ENCODE measurements around the gene RRM2.

RRM2 gene

DNA sequence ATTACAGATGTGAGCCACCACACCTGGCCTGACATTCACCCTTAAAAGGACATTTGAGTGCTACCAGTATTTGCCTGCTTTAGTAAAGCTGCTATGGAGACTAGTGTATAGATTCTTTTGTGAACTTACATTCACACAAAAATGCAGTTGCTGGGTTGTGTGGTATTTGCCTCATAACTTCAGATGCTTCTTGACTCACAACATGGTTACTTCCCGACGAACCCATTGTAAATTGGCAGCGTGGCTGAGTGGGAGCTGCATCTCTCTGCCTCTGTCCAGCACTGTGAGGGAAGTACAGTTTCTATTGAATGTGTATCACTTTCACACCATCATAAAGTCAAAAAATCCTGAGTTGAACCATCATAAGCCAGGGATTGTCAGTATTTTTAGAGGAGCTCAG lies 56.9 kb downstream of the RRM2 start:
- TF ChIP-seq, protein P1, sequence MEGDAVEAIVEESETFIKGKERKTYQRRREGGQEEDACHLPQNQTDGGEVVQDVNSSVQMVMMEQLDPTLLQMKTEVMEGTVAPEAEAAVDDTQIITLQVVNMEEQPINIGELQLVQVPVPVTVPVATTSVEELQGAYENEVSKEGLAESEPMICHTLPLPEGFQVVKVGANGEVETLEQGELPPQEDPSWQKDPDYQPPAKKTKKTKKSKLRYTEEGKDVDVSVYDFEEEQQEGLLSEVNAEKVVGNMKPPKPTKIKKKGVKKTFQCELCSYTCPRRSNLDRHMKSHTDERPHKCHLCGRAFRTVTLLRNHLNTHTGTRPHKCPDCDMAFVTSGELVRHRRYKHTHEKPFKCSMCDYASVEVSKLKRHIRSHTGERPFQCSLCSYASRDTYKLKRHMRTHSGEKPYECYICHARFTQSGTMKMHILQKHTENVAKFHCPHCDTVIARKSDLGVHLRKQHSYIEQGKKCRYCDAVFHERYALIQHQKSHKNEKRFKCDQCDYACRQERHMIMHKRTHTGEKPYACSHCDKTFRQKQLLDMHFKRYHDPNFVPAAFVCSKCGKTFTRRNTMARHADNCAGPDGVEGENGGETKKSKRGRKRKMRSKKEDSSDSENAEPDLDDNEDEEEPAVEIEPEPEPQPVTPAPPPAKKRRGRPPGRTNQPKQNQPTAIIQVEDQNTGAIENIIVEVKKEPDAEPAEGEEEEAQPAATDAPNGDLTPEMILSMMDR (IDR thresholded peaks at IDR 0.05), result no peak
- Histone ChIP-seq H3K4me3 (no peak overlapping the region), H3K27ac (no peak overlapping the region)
- DNase-seq (ENCODE audit: low spot score), result no peak

DNA sequence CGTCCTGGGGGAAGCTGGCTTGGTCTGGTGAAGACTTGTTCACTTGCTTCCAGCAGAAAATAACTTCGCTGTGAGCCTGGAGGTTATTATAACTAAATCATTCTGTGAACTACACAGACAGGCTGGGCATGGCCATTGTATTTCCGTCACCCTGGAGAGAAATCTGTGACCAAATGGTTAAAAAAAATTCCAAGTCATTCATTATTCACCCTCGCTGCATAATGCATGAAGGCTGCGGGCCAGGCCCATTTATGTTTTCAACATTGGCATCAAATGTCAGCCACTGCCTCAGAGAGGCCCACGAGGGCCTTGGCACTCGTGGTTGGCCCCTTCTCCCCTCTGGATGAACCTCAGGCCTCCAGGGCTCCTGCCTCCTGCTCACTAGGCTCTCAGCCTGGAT lies 57.7 kb downstream of the RRM2 start:
- TF ChIP-seq, protein P1 (IDR thresholded peaks at IDR 0.05), result no peak
- H3K27ac ChIP-seq, result no peak overlapping the region

More for the DNA sequence above, 57.7 kb downstream of the RRM2 start:
- no peak overlapping the region for H3K4me3 ChIP-seq
- DNase-seq (ENCODE audit: low spot score), result no peak
